Measurements from ENCODE around the gene SPACA9.

- TF ChIP-seq CHD2 (IDR thresholded peaks at IDR 0.05; ENCODE audit: low read length, partially characterized antibody) = no peak
- no peak for TF ChIP-seq MAX (IDR thresholded peaks at IDR 0.05)
- TF ChIP-seq RFX5 (IDR thresholded peaks at IDR 0.05) = no peak
- no peak for TF ChIP-seq BCL3 (IDR thresholded peaks at IDR 0.05)
- TF ChIP-seq POLR2A (IDR thresholded peaks at IDR 0.05; ENCODE audit: low read length) = no peak
- TF ChIP-seq CTCF (IDR thresholded peaks at IDR 0.05) = no peak
- no peak for TF ChIP-seq EP300 (IDR thresholded peaks at IDR 0.05)
- no peak for TF ChIP-seq ESRRA (IDR thresholded peaks at IDR 0.05; ENCODE audit: borderline replicate concordance, low read length)
- no peak for TF ChIP-seq NR3C1 (IDR thresholded peaks at IDR 0.05)
- TF ChIP-seq EHMT2 (IDR thresholded peaks at IDR 0.05; ENCODE audit: low read depth) = no peak
- TF ChIP-seq CEBPB (IDR thresholded peaks at IDR 0.05) = no peak
- TF ChIP-seq MAZ (IDR thresholded peaks at IDR 0.05; ENCODE audit: borderline replicate concordance, low read depth, low read length) = no peak
Measured at GRCh38 chr9:132931178-132931735, 52.6 kb downstream of the SPACA9 start.
